Measurements from ENCODE around the gene CAMKK2.
"Not testable (repeated sequence)": the region's sequence is repeated elsewhere in the genome, so short reads cannot be mapped to it uniquely, and the experiment has no call there.

The CAMKK2 gene

DNA sequence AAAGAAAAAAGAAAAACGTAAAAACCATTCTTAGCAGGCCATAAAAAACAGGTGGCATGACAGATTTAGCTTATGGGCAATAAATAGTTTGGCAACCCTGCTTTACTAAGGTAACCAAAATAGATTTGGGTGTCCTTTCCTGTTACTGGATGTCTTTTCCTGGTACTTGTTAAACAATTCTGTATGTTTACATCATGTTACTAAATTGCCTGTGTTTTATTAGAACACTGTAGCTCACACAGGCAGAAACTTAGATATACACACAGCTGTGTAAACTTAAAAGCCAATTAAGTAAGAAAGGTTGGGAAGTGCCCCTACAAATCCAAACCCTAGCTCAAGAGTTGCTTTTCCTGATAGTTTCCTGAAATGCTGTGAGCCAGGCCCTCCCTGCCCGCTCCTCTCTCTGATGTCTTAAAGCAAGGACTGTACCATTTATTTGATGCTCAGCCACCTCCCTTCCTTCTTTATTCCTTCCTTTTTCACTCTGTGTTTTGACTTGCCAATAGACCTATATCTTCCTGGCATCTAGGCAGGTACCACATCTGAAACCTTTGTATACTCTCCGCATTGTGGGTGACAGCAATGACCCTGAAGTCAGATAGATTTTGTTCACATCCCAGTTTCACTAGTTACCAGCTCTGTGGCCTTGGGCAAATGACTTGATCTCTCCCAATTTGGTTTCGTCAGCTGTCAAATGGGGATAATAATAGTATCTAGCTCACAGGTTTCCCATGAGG, 3.7 kb upstream of the CAMKK2 start:
- no peak for DNase-seq
- Histone ChIP-seq H3K4me3 (ENCODE audit: insufficient read depth, low read depth, low read length, poor library complexity, severe bottlenecking) (no peak overlapping the region), H3K27me3 (replicated peaks; ENCODE audit: control insufficient read depth, insufficient read depth, low read length, poor library complexity, severe bottlenecking) (no peaks in the 10 kb centered on the region), H3K9me3 (ENCODE audit: control insufficient read depth, low read length) (no peaks in the 10 kb centered on the region), H3K4me1 (ENCODE audit: control insufficient read depth, insufficient read depth, low read length, poor library complexity, severe bottlenecking) (peaks cover 15% of the 10 kb centered on the region), H3K36me3 (ENCODE audit: control insufficient read depth, insufficient read depth, low read length) (no peaks in the 10 kb centered on the region), H3K27ac (ENCODE audit: insufficient read depth, low read length, poor library complexity, severe bottlenecking) (no peak overlapping the region)

DNA sequence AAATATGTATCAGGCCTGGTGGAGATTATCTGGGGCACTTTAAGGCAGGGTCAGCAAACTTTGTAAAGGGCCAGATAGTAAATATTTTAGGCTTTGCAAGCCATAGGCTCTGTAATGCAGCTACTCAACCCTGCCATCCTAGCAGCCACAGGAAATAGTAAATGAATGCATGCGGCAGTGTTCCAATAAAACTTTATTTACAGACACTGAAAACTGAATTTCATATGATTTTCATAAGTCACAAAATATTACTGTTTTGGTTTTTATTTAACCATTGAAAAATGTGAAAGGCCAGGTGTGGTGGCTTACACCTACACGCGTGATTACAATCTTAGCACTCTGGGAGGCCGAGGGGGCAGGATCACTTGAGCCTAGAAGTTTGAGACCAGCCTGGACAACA, 3.2 kb upstream of the CAMKK2 start:
- no peak overlapping the region for H3K27ac ChIP-seq (ENCODE audit: insufficient read depth, low read length, poor library complexity, severe bottlenecking)
- H3K4me1 ChIP-seq (ENCODE audit: control insufficient read depth, insufficient read depth, low read length, poor library complexity, severe bottlenecking): peaks cover 18% of the 10 kb centered on the region
- H3K4me3 ChIP-seq (ENCODE audit: insufficient read depth, low read depth, low read length, poor library complexity, severe bottlenecking): no peak overlapping the region
- H3K9me3 ChIP-seq (ENCODE audit: control insufficient read depth, low read length): no peaks in the 10 kb centered on the region
- H3K36me3 ChIP-seq (ENCODE audit: control insufficient read depth, insufficient read depth, low read length): no peaks in the 10 kb centered on the region
- no peaks in the 10 kb centered on the region for H3K27me3 ChIP-seq (replicated peaks; ENCODE audit: control insufficient read depth, insufficient read depth, low read length, poor library complexity, severe bottlenecking)
- DNase-seq: no peak

DNA sequence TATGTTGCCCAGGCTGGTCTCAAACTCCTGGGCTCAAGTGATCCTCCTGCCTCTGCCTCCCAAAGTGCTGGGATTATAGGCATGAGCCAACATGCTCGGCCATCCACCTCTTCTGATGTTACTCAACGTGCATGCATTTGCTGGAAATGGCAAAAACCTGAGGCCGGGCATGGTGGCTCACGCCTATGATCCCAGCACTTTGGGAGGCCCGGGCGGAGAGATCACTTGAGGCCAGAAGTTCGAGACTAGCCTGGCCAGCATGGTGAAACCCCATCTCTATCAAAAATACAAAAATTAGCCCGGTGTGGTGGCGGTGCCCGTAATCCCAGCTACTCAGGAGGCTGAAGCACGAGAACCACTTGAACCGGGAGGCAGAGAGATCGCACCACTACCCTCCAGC, 1.9 kb upstream of the CAMKK2 start:
- DNase-seq; H3K4me3 ChIP-seq (ENCODE audit: insufficient read depth, low read depth, low read length, poor library complexity, severe bottlenecking); H3K9me3 ChIP-seq (ENCODE audit: control insufficient read depth, low read length); H3K27ac ChIP-seq (ENCODE audit: insufficient read depth, low read length, poor library complexity, severe bottlenecking); H3K27me3 ChIP-seq (replicated peaks; ENCODE audit: control insufficient read depth, insufficient read depth, low read length, poor library complexity, severe bottlenecking); H3K36me3 ChIP-seq (ENCODE audit: control insufficient read depth, insufficient read depth, low read length): not testable (repeated sequence)
- H3K4me1 ChIP-seq (ENCODE audit: control insufficient read depth, insufficient read depth, low read length, poor library complexity, severe bottlenecking): peaks cover 21% of the 10 kb centered on the region

GRCh38 chr12:121297435-121297991, 1.0 kb upstream of the CAMKK2 start:
- no peaks in the 10 kb centered on the region for H3K27me3 ChIP-seq (replicated peaks; ENCODE audit: control insufficient read depth, insufficient read depth, low read length, poor library complexity, severe bottlenecking)
- no peak for DNase-seq
- H3K4me3 ChIP-seq (ENCODE audit: insufficient read depth, low read depth, low read length, poor library complexity, severe bottlenecking): peak overlapping the region; percentile 92
- peak overlapping the region; percentile 62 for H3K27ac ChIP-seq (ENCODE audit: insufficient read depth, low read length, poor library complexity, severe bottlenecking)
- H3K36me3 ChIP-seq (ENCODE audit: control insufficient read depth, insufficient read depth, low read length): no peaks in the 10 kb centered on the region
- H3K9me3 ChIP-seq (ENCODE audit: control insufficient read depth, low read length): no peaks in the 10 kb centered on the region
- H3K4me1 ChIP-seq (ENCODE audit: control insufficient read depth, insufficient read depth, low read length, poor library complexity, severe bottlenecking): peaks cover 21% of the 10 kb centered on the region

DNA sequence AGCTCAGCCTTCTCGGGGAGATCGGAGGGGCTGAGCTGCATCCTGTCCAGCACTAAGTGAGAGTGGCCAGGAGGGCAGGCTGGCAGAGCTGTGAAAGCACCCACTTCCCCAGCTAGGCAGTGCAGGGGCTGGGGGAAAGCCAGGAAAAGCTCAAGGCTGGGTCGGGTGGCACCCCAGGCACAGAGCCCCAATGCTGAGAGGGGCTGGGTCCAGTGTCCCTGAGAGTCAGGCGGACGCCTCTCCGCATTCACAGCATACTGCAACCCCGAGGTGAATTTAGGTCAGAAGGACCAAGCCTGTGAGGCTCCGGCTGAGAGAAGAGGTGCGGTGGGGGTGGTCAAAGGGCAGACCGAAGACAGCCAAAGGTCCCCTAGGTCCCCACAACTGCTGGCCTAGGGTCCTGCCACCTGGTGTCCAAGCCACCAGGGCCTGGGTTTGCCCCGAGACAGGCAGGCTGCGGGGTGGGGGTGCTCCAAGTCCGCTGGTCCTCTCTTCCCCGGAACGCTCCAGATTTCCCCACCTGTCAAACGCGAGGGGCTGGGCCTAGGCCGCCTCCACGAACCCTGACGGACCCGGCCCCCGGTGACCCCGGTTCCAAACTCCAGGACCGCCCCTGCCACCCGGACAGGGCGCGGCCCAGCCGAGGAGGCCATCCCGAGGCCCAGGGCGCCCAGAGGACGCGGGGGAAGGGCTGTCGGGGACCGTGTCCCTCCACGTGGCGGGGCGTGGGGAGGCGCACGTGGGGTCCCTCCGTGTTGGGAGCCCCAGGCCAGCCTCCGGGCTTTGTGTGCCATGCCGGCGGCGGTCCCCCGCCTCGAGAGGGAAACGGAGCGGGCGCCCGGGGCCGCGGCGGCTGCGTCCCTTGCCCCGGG, 527 bp downstream of the CAMKK2 start:
- peak overlapping the region; percentile 65 for H3K27ac ChIP-seq (ENCODE audit: insufficient read depth, low read length, poor library complexity, severe bottlenecking)
- peaks cover 21% of the 10 kb centered on the region for H3K4me1 ChIP-seq (ENCODE audit: control insufficient read depth, insufficient read depth, low read length, poor library complexity, severe bottlenecking)
- no peaks in the 10 kb centered on the region for H3K9me3 ChIP-seq (ENCODE audit: control insufficient read depth, low read length)
- peak in 1 of 3 donors; percentile 22 for DNase-seq
- H3K27me3 ChIP-seq (replicated peaks; ENCODE audit: control insufficient read depth, insufficient read depth, low read length, poor library complexity, severe bottlenecking): no peaks in the 10 kb centered on the region
- H3K36me3 ChIP-seq (ENCODE audit: control insufficient read depth, insufficient read depth, low read length): no peaks in the 10 kb centered on the region
- H3K4me3 ChIP-seq (ENCODE audit: insufficient read depth, low read depth, low read length, poor library complexity, severe bottlenecking): peak overlapping the region; percentile 86

- DNase-seq: no peak
- H3K4me1 ChIP-seq (ENCODE audit: control insufficient read depth, insufficient read depth, low read length, poor library complexity, severe bottlenecking): peaks cover 21% of the 10 kb centered on the region
- H3K4me3 ChIP-seq (ENCODE audit: insufficient read depth, low read depth, low read length, poor library complexity, severe bottlenecking): peak overlapping the region; percentile 86
- H3K27me3 ChIP-seq (replicated peaks; ENCODE audit: control insufficient read depth, insufficient read depth, low read length, poor library complexity, severe bottlenecking): no peaks in the 10 kb centered on the region
- H3K27ac ChIP-seq (ENCODE audit: insufficient read depth, low read length, poor library complexity, severe bottlenecking): no peak overlapping the region
- H3K9me3 ChIP-seq (ENCODE audit: control insufficient read depth, low read length): no peaks in the 10 kb centered on the region
- no peaks in the 10 kb centered on the region for H3K36me3 ChIP-seq (ENCODE audit: control insufficient read depth, insufficient read depth, low read length)
These were observed 1.3 kb downstream of the CAMKK2 start for GRCh38 chr12:121295116-121295745.

DNA sequence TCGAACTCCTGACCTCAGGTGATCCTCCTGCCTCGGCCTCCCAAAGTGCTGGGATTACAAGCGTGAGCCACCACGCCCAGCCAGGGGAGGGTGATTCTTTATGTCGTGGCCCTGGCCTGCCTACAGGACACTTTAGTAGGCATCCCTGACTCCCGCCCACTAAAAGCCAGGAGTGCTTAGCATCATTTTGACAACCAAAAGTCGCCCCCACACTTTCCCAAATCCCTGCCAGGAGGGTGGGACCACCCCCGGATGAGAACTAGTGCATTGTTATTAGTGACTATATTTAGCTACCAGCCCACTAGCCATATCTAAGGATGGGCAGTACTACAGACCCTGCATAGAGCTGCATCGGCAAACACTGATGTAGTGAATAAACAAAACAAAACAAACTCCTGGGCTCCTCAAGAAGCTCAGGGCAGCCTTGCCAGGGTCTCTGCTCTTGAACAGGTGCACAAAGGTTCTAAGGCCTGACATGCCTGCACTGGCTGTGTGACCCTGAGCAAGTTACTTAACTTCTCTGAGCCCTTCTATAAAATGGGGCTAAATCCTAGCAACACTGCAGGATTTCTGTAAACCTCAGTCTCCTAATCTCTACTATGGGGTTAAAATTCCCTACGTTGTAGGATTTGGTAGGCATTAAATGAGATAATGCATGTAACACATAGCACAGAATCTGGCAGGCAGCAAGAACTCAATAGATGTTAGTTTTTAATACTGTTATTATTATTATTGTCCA, 2.2 kb downstream of the CAMKK2 start:
- Histone ChIP-seq H3K4me3 (ENCODE audit: insufficient read depth, low read depth, low read length, poor library complexity, severe bottlenecking) (no peak overlapping the region), H3K36me3 (ENCODE audit: control insufficient read depth, insufficient read depth, low read length) (no peaks in the 10 kb centered on the region), H3K9me3 (ENCODE audit: control insufficient read depth, low read length) (no peaks in the 10 kb centered on the region), H3K27me3 (replicated peaks; ENCODE audit: control insufficient read depth, insufficient read depth, low read length, poor library complexity, severe bottlenecking) (no peaks in the 10 kb centered on the region), H3K27ac (ENCODE audit: insufficient read depth, low read length, poor library complexity, severe bottlenecking) (no peak overlapping the region), H3K4me1 (ENCODE audit: control insufficient read depth, insufficient read depth, low read length, poor library complexity, severe bottlenecking) (peaks cover 21% of the 10 kb centered on the region)
- DNase-seq: no peak

- Histone ChIP-seq H3K9me3 (ENCODE audit: control insufficient read depth, low read length) (no peaks in the 10 kb centered on the region), H3K4me1 (ENCODE audit: control insufficient read depth, insufficient read depth, low read length, poor library complexity, severe bottlenecking) (peaks cover 21% of the 10 kb centered on the region)
These were observed 2.9 kb downstream of the CAMKK2 start for GRCh38 chr12:121293603-121294002.

GRCh38 chr12:121290410-121290809, 6.1 kb downstream of the CAMKK2 start:
- Histone ChIP-seq H3K4me1 (ENCODE audit: control insufficient read depth, insufficient read depth, low read length, poor library complexity, severe bottlenecking) (peaks cover 8% of the 10 kb centered on the region), H3K36me3 (ENCODE audit: control insufficient read depth, insufficient read depth, low read length) (no peaks in the 10 kb centered on the region)

More at GRCh38 chr12:121293603-121294002, 2.9 kb downstream of the CAMKK2 start:
- Histone ChIP-seq H3K36me3 (ENCODE audit: control insufficient read depth, insufficient read depth, low read length) (no peaks in the 10 kb centered on the region), H3K27me3 (replicated peaks; ENCODE audit: control insufficient read depth, insufficient read depth, low read length, poor library complexity, severe bottlenecking) (no peaks in the 10 kb centered on the region), H3K27ac (ENCODE audit: insufficient read depth, low read length, poor library complexity, severe bottlenecking) (no peak overlapping the region), H3K4me3 (ENCODE audit: insufficient read depth, low read depth, low read length, poor library complexity, severe bottlenecking) (no peak overlapping the region)
- DNase-seq: no peak

More at GRCh38 chr12:121290410-121290809, 6.1 kb downstream of the CAMKK2 start:
- no peak for DNase-seq
- Histone ChIP-seq H3K4me3 (ENCODE audit: insufficient read depth, low read depth, low read length, poor library complexity, severe bottlenecking) (no peak overlapping the region), H3K9me3 (ENCODE audit: control insufficient read depth, low read length) (no peaks in the 10 kb centered on the region), H3K27me3 (replicated peaks; ENCODE audit: control insufficient read depth, insufficient read depth, low read length, poor library complexity, severe bottlenecking) (no peaks in the 10 kb centered on the region), H3K27ac (ENCODE audit: insufficient read depth, low read length, poor library complexity, severe bottlenecking) (no peak overlapping the region)
